ENCODE measurements around the gene SRGAP3.
A peak's percentile ranks its signal among the peaks of the same experiment; 100 is the strongest.
"Not testable (repeated sequence)": the region's sequence is repeated elsewhere in the genome, so short reads cannot be mapped to it uniquely, and the experiment has no call there.

Gene SRGAP3

DNA sequence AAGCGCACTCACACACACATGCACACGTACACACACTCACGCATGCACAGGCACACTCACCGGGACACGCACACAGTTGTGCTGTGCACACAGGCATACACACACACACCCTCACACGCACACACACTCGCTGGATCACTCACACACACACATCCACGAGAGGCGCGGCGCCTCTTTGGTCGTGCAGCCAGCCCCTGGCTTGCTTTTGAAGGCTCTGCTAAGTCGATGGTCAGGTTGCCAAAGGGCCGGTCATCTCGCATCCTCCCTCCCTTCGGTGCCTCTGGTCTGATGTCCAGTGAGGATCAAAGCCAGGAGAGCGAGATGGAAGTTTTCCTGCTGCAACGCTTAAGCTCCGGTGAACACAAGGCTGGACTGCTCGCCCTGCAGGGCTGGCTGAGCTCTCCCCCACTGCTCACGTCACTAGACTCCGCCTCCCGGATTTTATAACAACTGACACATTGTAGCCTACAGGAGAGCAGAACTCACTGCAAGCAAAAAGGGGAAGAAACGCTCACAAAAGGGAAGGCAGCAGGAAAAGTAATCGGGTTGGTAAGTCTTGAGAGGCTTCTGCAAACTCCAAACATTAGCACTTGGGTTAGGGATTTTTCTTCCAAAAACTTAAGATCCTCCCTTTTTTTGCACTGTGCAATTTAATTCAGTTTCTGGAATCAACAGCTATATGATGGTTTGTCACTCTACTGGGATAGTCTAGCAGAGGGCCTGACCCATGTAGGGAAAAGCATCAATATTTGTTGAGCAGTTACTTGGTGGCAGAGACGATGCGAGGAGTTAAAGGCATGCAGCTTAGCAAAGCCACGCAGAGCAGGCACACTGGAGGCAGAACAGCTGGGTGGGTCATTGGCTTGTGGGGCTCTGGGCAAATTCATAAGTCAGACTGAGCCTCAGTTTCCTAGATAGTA is at the start of gene SRGAP3:
Gene SRGAP3, minus strand, starts transcription at position 374 of the 920 bp plus-strand sequence. CDS start 695 bp downstream, outside the sequence.
- DNase-seq: peak; percentile 60

DNA sequence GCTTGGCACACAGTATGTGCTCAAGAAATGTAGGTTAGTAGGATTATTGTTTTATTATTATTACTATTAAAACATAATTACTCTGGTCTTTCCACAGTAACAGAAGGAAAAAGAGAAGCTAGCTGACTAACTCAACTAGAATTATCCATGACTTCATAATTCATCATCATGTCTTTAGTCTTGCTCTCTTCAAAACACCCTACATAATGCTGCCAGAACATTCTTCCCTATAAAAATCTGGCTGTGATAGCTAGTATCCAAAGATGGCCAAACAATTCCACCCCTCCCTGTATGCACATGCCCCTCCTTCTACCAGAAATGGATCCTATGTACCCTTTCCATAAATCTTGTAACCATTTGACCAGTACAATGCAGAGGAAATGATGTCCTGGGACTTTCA is 48.8 kb upstream of the SRGAP3 start:
- DNase-seq: no peak

DNA sequence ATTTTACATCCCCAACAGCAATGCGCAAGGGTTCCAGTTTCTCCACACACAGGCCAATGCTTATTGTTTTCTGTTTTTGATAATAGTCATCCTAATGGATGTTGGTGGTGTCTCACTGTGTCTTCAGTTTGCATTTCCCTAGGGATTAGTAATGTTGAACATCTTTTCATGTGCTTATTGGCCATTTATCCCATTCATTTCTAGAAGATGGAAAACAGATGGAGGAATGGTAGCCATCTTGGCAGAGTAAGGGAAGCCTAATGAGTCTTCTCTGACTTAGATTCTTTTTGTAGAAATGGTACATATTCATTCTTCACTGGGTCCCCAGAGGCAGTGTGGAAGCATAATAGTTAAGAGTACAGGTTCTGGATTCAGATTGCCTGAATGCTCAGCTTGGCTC is 46.8 kb upstream of the SRGAP3 start:
- DNase-seq: no peak

DNA sequence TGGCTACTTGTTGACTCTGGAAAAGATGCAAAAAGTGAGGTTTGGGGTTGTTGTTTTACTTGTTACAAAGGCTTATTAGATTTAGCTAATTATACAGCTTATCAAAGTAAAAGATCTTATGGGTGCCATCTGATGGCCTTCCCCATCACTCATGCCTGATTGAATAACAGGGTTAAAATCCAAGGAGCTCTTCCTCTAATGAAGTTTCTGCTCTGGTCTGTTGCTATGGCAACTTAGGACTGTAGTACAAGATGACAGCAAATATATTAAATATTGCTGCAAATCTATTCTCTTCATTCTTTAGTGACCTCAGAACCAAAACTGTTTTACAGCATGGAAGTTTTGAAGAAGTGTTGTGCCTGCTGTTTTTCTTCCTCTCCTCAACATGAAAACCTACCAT is 45.6 kb upstream of the SRGAP3 start:
- DNase-seq: no peak

DNA sequence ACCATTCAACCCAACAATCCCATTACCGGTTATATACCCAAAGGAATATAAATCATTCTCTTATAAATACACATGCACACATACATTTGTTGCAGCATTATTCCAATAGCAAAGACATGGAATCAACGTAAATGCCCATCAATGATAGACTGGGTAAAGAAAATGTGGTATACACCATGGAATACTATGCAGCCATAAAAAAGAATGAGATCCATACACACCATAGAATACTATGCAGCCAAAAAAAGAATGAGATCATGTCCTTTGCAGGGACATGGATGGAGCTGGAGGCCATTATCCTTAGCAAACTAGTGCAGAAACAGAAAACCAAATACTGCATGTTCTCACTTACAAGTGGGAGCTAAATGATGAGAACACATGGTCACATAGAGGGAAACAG is 44.5 kb upstream of the SRGAP3 start:
- not testable (repeated sequence) for DNase-seq

DNA sequence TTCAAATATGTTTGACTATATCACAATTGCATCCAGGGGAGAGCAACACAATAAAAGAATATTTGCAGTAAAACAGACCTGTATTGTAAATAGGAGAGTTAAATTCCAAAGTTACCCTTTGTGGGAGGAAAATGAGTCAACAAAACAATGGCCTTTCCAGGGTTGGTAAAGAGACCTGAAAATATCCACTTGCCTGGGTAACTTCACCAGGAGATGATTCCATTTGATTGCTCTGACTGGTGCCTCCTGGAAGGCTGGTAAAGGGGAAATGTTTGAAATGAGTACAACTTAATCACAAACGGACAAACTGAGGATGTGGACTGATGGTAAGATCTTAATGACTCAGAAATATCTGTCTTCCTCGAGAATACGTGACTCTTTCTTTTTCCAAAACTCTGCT is 43.6 kb upstream of the SRGAP3 start:
- DNase-seq: no peak

DNA sequence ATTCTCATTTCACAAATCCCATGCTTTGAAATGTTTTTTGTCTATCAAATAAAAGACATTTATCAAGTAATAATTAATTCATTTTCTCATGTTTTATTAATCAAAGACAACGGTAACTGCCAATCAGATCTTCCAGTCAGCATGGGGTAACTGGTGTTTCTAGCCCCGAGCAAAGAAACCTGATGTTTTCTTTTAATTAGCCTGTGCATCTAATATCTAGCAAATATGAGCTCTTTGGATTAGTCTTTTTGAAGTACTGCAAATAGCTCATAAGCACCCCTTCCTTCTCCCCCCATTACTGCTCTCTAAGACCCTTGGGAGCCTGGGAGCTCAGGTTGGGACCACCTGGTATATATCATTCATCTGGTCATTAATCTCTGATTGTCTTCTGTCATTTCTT is 43.1 kb upstream of the SRGAP3 start:
- no peak for DNase-seq

DNA sequence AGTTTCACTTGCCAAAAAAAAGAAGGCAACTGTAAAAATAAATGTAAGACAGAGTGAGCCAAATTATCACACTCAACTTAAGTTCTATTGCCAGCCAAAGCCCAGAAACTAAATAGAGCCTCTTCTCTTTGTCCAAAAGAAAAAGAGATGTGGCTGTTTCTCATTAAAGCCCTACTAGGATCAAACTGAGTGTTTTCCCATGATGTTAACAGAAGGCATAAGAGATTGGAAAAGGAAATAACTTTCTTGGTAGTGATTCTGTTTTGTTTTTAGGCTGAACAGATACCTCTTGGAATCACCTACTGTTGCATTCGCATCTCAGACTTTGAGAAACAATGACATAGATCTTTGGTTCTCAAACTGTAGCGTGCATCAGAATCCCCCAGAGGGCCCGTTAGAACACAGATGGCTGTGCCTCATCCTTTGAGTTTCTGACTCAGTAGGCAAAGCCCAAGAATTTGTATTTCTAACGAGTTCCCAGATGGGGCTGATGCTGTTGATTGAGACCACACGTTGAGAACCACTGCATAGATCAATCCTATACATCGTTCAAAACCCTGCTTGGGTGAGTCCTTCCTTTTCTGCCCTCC is 42.5 kb upstream of the SRGAP3 start:
- DNase-seq: no peak

DNA sequence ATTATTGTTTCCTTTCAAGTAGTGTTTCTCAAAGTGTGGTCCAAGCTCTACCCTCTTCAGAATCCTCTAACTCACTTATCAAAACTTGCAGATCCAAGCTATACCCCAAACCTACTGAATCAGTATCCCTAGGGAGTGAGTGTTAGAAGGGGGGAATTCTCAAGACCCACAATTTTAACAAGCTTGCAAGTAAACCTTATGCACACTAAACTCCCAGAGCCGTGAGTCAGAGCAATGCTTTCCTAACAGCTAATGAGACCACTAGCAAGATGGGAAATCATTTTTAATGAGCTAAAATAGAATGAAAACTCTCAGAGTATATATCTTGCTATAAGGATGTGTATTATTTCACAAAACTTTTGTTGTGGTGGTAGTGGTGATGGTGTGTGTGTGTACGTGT is 41.1 kb upstream of the SRGAP3 start:
- no peak for DNase-seq

DNA sequence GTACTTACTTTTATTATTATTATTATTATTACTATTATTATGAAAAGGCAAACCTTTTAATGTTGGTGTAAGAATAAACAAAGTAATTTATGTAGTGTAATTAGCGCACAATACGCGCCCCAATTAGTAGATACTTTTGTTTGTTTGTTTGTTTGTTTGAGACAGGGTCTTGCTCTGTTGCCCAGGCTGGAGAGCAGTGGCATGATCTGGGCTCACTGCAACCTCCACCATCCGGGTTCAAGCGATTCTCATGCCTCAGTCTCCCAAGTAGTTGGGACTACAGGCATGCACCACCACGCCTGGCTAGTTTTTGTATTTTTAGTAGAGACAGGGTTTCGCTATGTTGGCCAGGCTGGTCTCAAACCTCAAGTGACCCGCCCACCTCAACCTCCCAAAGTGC is 32.1 kb upstream of the SRGAP3 start:
- not testable (repeated sequence) for DNase-seq

DNA sequence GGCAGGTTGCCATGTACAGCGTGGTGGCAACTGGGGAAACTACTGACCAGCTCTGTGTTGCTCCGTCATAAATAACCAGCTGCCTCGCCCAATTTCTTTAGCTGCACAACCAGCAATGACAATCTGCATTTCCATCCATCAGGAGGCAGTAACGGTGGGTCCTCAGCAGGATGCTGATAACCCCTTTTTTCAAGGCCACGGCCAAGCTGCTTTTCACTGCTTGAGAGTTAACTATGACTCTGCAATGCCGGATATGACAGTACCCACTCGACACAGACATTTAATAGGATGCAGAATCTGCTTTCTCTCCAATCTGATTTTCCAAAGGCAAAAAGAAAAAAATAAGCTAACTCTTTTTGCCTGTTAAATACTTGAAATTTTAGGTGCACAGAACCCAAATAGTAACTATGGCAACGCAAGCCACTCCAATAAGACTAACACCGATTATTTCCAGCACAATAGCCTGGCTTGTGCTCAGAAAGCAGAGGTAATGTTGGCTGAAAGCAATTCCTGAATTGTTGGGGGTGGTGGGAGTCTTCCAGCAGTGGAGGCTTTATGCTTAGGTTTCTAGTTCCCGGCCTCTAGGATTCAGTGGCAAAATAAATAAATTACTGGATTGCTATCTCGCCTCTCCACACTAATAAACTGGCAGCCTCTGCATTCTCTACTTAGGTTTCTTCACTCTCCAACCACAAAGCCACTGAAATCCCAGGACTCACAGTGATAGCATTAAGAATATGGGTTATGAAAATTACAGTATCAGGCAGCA is 31.2 kb upstream of the SRGAP3 start:
- no peak for DNase-seq

DNA sequence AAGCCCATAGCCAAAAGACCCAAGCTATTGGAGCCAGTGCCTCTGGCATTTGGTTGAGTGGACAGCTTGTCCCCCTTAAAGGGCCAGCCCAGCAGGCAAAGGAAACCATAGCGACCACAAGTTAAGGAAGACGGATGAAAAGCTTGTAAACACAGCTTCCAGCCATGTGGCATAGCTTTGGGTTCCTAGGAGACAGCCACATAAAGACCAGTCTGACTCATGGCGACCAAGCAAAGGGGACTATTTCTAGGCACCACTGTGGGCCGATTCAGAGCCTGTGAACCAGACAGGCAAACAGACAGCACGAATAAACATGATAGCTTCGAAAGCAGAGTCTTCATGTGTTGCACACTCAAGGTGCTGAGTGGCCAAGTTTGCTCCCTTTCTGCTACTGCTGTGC is 30.5 kb upstream of the SRGAP3 start:
- DNase-seq: no peak

DNA sequence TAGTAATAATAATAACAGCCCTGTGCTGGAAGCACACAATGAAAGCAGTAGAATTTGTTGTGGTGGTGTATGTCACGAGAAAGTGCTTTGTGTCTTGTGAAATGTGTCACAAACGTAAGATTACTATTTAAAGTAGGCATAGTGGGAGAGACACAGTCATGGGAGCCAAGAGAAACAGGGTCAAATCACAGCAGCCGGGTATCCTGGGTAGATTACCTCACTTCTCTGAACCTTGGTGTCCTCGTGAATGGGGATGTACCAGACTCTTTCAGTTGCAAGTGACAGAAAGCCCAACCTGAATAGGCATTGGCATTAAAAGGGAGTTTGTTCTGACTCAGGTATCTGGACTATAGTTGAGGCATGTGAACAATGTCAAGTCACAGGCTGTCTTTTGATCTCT is 29.1 kb upstream of the SRGAP3 start:
- DNase-seq: no peak

DNA sequence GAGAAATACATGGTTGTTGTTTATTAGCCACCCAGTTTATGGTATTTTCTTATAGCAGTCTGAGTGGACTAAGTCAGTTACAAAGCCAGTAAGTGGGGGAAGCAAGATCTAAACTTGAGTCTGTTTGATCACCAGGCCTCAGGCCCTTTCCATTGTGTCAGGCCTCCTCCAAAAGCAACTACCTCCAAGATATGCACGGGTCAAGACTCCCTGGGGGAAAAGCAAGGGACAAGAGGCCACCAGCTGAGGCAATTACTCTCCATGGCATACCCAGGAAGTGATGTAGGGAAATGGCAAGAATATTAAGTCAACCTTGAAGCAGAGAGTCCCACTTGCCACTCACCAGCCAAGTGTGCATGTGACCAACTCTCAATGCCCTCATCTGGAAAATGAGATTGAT is 28.6 kb upstream of the SRGAP3 start:
- no peak for DNase-seq

DNA sequence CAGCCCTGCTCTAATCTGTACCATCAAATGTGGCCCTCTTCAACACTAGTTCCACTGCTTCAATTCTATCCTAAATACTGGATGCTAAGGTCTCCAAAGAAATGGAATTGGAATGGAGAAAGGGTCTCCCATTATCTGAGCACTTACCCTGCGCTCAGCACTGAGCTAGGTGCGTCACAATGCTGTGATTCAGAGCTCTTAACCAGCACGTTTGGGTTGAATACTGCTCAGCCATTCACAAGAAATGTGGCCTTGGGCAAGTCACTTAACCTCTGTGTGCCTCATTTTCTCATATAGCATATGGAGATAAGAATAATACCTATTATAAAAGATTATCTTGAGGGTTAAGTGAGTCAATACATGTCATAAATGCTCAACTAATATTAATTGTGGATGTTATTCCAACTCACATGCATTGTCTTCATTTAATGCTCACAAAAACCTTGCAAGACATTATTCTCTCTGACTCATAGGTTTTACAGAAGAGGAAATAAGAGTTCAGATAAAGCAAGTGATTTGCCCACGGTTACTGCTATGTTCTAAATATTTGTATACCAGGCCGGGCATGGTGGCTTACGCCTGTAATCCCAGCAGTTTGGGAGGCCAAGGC is 27.4 kb upstream of the SRGAP3 start:
- DNase-seq: no peak

DNA sequence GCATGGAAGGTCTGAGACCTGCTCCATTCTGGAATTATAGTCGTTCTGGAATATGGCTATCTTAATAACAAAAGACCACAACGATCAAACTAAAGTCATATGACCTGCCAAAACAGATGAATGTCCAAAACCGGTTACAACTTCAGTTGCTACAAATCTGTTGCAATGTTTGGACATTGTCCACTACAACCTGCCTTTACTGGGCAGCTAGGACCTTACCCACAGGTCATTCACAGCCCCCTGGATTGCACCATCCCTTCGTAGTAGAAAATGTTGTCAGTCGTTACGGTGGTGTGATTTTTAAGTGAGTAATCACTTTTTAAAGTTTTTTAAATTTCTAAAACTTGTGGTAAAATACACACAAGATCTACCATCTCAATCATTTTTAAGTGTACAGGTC is 22.5 kb upstream of the SRGAP3 start:
- DNase-seq: no peak

DNA sequence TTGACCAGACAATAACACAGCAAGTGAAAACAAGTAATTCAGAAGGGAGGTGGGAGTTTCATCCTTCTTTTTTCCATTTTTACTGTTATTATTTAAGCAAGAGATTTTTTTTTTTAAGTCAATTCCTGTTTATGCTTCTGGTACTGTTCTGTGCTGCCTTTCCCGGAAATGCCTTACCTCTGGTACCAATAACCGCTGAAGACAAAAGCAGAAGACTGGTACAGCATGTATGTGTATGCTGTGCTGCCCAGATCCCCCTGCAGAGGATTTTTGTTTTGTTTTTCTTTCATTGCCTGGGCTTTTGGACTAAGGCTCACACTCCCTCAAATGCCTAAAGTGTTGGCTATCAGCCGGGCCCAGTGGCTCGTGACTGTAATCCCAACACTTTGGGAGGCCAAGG is 21.3 kb upstream of the SRGAP3 start:
- DNase-seq: no peak

DNA sequence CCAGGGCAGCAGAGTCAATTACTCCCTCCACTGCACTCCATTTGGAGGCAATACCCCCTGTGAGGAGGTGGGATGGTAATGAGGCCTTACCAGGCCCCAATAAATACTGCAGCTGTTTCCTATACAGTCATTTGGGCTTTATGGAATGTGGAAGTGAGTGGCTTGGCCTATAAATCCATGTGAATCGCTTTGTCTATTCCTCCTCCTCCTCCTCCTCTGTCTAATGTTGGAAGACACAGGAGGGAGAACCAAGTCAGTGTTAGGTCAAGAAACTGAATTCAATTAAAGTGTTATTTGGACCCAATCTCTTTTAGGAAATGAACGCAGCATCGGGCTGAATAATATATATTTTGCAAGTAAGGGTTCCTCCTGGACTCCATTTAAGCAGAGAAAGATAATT is 17.3 kb upstream of the SRGAP3 start:
- DNase-seq: no peak

DNA sequence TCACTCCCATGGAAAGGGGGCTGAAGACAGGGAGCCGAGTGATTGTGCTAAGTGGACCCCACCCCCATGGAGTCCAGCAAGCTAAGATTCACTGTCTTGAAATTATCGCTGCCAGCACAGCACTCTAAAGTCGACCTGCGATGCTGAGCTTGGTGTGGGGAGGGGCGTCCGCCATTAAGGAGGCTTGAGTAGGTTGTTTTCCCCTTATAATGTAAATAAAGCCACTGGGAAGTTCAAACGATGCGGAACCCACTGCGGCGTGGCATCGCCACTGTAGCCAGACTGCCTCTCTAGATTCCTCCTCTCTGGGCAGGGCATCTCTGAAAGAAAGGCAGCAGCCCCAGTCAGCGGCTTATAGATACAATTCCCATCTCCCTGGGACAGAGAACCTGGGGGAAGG is 10.9 kb upstream of the SRGAP3 start:
- no peak for DNase-seq

DNA sequence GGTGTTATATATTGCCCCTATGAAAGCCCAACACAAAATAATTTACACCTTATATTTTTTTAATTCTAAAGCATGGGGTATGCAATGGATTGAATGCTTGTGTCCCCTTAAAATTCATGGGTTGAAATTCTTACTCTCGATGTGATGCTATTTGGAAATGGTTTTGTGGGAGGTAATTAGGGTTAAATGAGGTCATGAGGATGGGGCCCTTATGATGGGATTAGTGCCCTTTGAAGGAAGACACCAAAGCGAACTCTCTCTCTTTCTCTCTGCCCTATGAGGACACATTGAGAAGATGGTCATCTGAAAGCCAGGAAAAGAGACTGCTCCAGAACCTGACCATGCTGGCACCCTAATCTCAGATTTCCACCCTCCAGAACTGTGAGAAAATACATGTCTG is 7.6 kb upstream of the SRGAP3 start:
- DNase-seq: no peak

DNA sequence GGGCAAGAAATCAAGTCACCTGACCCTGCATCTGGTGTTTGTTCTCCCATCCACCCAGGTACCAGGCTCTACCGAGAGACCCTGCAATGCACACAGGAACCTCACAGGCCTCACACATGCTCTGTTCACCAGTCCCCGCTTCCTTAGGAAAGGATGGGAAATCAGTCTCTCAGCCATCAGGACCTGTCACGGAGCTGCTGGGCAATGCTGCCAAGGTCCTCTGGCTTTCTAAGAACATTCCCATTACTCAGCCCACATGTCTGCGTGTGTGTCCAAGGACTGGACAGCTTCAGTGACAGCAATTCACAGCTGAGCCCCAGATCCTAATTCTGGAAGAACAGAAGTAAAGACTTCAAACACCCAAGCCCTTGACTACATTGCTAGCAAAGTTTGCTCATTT is 6.5 kb upstream of the SRGAP3 start:
- no peak for DNase-seq

DNA sequence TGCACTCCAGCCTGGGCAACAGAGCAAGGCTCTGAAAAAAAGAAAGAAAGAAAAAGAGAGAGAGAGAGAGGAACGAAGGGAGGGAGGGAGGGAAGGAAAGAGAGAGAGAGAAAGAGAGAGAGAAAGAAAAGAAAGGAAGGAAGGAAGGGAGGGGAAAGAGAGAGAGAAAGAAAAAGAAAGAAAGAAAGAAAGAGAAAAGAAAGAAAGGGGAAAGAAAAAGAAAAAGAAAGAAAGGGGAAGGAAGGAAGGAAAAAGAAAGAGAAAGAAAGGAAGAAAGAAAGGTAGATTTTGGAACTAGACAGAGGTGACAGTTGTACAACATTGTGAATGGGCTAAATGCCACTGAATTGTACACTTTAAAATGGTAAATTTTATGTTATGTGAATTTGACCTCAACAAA is 5.3 kb upstream of the SRGAP3 start:
- no peak for DNase-seq

DNA sequence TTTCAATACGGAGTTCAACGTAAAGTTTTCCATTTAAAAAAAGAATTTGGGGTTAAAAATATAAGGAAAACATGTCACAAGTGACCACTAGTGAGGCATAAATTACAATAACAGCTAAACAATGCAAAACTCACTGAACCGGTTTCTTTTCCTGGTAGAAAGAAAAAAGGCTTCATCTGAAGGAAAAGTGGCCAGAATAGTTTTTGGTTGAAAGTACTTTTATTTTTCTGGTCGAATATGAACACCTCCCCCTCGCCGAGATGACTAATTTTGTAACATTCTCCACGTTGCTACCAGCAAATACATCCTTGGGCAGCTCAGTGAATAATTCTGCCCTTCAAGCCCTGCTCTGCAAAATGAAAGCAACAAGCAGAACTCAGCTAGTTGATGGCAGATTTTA is 3.9 kb upstream of the SRGAP3 start:
- no peak for DNase-seq

Data from activated CD4-positive, alpha-beta T cell treated with anti-CD3 and anti-CD28 coated beads for 1 hour (primary cell).